GM19043 (cell line): Measurements from ENCODE around the gene C2orf78.
"Not testable (repeated sequence)": the region's sequence is repeated elsewhere in the genome, so short reads cannot be mapped to it uniquely, and the experiment has no call there.

Experiments used
- ATAC-seq: cut with Tn5 transposase; IDR thresholded peaks from one replicate; pipeline ENCODE4 v1.9.1; 2021; ENCODE audit warnings: low read depth; ENCODE audit not compliant: unreplicated experiment

Gene C2orf78, protein sequence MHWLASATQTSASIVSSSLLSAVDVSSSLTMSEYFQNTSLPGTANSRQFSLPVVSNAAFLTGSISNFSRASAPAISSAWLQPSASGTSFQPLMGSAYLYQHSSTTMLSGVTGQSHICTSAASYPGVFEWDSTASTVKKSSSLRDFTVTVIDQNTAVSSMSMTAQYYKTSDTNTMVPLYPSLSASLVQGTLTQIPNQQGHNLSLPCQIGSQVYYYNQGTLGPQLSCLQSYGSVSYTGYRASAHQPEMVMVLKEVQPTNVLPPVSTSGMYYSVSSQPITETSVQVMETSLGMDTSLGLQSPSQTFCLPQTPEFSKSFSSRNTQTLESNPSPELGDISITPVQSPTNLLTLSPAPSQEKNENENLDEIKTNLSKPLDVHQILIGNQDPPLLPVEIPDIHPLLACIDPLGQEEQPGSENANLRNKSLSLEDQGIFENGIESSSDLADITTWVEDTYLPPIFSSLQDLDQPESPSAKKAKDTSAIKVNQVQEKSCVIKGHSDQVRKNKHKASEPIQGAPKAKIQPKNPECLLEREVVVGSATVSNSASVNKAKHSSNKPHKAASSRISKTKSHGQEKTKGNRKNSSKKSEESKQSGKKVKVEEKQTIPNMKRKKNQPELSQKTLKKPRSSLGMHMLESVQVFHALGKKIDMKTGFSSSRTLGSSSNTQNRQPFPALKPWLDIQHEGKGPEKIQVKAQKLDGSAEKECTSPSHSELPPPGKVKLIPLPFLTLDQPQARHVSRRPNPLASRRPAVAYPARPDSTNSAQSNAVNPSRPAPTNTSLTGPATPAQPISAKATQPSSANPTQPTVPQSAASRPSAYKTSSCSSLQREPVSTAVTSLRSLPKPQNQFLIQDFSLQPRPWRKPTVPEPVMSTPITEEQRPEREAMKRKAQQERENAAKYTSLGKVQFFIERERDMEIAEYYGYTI

DNA sequence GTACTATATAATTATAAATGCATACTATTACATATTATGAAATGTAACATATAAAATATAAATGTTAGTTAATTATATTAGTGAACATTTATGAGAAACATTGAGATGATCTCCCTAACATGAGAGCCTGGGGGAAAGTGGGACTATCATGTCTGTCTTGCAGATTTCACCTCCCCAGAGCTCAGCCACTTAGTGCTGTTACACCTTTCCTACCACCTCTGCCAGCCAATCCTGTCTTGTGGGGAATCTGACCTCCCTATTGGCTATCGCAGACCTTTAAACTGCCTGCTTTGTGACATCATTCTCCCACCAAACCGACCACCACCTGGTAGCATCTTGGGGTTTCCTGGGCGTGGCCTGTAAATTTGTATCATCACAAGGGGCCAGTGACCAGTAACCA, at the start of gene C2orf78:
Gene C2orf78 (plus strand): TSS at position 301 of the 400 bp plus-strand sequence. CDS start 127 bp downstream, outside the sequence.
- not testable (repeated sequence) for ATAC-seq

DNA sequence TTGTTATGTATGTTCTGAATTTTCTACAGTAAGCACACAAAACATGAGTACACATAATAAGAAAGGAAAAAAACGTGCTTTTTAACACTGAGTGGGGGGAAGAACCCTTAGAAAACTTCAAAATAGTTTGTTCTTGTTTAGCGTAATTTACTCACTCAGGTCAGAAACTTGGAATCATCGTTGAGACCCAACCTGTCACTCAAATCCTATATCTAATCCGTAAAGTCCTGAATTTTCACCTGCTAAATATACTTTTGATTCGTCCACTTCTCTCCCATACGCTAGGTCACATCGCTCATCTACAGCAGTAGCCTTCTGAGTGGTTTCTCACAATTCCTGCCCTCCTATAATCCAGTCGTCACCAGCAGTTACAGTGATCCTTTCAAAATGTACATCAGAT, 47.6 kb upstream of the C2orf78 start:
- no peak for ATAC-seq

DNA sequence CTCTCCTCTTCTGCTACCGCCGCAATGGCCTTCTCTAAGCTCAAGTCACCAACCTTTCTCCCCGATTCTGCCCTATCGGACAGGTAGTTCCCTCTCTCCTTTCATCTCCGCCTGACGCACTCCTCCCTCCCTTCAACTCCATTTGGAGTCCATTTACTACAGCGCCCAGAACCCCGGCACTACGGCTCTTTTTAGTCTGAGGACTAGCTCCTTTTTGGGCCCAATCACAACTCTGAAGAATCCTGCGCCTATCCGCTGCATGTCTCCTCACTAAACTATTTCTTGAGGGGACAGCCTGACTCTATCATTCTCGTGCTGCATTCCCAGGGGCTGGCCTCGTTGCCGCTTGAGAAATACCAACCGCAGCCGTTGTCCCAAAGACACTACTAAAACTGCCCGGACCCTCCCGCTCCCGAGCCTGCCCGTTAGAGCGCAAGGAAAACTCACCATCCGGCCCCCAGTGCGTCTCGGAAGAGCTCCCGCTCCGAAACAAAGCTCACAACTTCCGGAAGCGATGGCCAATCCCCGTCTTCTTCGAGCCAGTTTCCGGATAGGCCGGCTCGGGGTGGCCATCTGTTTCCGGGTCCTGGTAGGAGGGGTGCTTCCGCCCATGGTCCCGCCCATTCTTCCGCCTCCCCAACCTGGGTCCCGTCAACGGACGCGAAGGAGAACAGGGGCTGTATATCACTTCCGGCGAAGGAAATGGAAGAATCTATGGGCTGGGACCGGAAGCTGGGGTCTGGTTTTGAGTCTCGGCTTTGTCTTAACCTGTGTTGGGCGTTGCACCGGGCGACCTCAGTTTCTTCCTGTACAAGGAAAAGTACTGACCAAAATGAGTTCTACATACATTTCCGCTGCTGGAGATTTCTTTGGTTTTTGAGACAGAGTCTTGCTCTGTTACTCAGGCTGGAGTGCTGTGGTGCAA, 46.9 kb upstream of the C2orf78 start, which contains the start of gene TPRKB:
Gene TPRKB (minus strand): TSS at position 491 of the 925 bp plus-strand sequence. CDS start 2,776 bp downstream, outside the sequence.
- peak; percentile 98 for ATAC-seq

- ATAC-seq: no peak
These were observed 44.9 kb upstream of the C2orf78 start for GRCh38 chr2:73739101-73739500.

DNA sequence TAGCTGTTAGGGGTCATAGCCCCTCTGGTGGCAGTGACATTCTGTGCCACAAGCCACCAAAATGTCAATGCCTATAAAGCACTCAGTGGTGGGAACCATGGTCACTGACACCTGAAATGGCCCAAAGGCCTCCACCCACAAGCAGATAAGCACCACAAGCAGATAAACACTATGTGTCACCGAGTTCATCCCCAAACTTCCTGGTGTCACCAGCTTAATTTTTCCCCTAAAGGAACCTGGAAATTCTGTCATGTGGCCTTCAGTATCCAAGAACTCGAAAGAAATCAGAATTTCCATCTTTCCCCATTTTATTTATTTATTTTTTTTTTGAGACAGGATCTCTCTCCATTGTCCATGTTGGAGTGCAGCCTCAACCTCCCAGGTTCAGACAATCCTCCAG, 43.2 kb upstream of the C2orf78 start:
- no peak for ATAC-seq

- no peak for ATAC-seq
These were observed 37.7 kb upstream of the C2orf78 start for GRCh38 chr2:73746015-73746876.

DNA sequence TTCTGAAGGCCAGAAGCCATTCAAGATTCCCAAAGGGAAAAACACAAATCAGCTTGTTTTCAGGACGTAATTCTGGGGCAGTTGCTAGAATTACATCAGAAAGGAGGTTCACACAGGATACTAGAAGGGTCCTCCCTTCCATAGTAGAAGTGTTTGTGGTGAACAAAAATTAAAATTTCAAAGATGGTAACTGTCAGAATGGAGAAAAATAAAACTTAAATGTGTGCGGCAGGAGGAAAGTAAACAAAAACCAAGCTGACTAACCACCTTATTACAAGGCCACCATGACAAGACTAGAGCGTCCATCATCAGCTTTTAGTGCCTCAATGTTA, 37.1 kb upstream of the C2orf78 start:
- no peak for ATAC-seq

DNA sequence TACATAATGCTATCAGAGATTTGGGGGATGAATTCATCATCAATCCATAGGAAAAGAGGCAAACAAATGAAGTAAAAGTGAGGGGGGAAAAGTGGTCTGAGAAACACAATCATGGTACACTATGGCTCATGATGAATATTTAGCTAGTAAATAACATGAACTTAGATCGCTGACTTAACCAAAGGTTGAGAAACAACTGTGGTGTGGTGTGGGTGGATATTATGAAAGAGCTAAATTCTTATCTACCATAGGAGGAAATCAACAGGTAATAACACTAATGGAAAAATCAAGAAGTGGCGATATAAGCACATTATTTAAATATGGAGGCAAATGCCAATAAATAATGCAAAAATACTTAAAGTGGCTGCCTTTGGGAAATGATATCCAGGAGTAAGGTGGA, 34.7 kb upstream of the C2orf78 start:
- no peak for ATAC-seq

GRCh38 chr2:73754332-73754731, 29.7 kb upstream of the C2orf78 start:
- ATAC-seq: not testable (repeated sequence)

DNA sequence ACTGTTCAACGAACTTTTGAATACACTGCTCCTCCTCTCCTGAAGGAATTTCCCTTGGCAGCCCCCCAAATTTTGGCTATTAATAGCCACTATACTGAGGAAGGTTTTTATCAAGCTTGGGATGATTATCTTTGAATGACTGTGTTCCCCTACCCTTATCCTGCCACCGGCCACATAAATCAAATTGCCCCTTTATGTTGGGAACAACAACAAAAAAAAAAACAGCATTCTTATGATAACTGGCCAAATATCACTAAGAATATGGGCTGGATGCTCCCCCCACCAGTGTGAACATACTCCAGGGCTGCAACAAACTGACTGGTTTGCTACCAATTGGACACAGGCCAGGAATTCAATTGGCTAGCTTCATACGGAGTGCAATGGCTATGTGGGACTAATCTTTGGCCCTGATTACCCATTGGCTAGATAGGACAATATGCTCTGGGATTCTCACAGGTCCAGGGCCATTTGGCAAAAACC, 24.7 kb upstream of the C2orf78 start:
- no peak for ATAC-seq

DNA sequence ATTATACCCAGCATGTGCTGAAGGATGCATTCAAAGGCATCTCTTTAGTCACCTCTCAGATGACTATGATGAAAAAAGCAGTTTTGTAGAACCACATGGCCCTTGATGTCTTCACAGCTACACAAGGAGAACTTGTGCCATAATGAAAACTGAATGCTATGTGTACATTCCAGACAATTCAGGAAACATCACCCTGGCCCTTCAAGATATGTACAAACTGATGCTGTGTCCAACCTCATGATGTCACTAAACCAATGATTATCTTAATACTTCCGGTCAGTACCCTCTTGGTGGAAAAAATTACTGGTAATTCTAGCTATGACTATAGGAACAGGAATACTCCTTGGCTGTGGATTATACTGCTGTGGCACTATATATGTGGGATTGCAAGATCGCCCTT, 24.1 kb upstream of the C2orf78 start:
- ATAC-seq: no peak

DNA sequence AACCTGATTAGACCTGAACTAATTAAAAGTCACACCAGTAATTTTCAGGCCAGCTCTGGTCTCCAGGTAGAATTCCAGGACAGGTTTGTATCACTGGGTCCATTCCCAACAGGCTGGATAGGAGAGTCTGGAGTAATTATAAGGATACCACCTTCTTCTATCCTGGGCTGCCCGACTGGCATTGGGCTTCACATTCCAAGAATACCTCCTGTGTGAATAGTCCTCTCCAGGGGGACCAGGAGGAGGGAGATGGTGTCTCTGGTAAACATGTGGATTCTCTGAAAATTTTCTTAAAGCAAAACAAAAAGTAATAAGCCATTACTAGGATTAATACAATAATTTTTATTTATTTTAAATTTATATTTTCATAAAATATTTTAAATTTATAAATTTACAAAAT, 21.4 kb upstream of the C2orf78 start:
- ATAC-seq: no peak

- ATAC-seq: no peak
These were observed 19.0 kb upstream of the C2orf78 start for GRCh38 chr2:73764945-73765344.

GRCh38 chr2:73766349-73766748, 17.6 kb upstream of the C2orf78 start:
- ATAC-seq: no peak

- no peak for ATAC-seq
These were observed 17.0 kb upstream of the C2orf78 start for GRCh38 chr2:73766994-73767393.

GRCh38 chr2:73770725-73771124, 13.3 kb upstream of the C2orf78 start:
- no peak for ATAC-seq

- ATAC-seq: no peak
These were observed 11.2 kb upstream of the C2orf78 start for GRCh38 chr2:73772819-73773218.

- no peak for ATAC-seq
These were observed 7.6 kb upstream of the C2orf78 start for GRCh38 chr2:73776381-73776780.

GRCh38 chr2:73776869-73777519, 7.0 kb upstream of the C2orf78 start:
- no peak for ATAC-seq
